ENCODE data around the gene SLC22A12. TPM values are rescaled to one million over a fixed set of nuclear protein-coding genes. Genes with fewer than 3 reads are reported as not detected.
A peak's percentile ranks its signal among the peaks of the same experiment; 100 is the strongest.

SLC22A12 gene
- total RNA-seq, 1 donor from 2014 or later, result not detected

DNA sequence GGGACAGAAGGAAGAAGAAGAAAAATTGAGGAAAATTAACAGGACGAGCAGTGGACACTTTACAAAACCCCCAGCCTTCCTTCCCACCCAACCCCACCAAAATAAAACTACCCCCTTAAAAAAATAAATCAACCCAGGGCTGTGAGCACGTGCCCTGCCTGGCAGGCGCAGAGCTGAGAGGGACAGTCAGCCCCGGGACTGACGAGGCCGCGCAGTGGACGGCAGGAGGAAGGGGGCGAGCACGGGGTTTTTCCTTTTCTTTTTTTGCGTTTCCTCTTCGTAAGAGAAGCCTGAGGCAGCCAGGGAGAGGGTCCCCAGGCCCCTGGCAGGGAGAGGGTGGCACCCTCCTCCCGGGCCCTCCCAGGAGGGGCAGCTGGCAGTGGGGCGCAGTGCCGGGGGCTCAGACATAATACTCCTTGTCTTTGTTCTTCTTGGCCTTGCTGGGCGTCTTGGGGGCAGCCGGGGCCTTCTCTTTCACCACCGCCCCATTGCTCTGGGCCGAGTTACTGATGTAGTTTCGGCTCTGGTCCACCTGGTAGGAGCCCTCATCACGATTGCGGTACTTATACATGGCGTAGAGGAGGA, 15.9 kb downstream of the SLC22A12 start:
- Histone ChIP-seq H3K4me3 (ENCODE audit: low read depth, low read length) (no peak overlapping the region), H3K27me3 (ENCODE audit: control insufficient read depth, insufficient read depth, low read length) (peaks cover 5% of the 10 kb centered on the region), H3K36me3 (ENCODE audit: control insufficient read depth, insufficient read depth, low read length) (no peaks in the 10 kb centered on the region)
- FAIRE-seq (no peak), DNase-seq (ENCODE audit: low read depth) (no peak)
- TF ChIP-seq, protein P1, sequence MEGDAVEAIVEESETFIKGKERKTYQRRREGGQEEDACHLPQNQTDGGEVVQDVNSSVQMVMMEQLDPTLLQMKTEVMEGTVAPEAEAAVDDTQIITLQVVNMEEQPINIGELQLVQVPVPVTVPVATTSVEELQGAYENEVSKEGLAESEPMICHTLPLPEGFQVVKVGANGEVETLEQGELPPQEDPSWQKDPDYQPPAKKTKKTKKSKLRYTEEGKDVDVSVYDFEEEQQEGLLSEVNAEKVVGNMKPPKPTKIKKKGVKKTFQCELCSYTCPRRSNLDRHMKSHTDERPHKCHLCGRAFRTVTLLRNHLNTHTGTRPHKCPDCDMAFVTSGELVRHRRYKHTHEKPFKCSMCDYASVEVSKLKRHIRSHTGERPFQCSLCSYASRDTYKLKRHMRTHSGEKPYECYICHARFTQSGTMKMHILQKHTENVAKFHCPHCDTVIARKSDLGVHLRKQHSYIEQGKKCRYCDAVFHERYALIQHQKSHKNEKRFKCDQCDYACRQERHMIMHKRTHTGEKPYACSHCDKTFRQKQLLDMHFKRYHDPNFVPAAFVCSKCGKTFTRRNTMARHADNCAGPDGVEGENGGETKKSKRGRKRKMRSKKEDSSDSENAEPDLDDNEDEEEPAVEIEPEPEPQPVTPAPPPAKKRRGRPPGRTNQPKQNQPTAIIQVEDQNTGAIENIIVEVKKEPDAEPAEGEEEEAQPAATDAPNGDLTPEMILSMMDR (IDR thresholded peaks at IDR 0.05; ENCODE audit: insufficient read depth, low read length, severe bottlenecking), result no peak

- peaks cover 5% of the 10 kb centered on the region for H3K27me3 ChIP-seq (ENCODE audit: control insufficient read depth, insufficient read depth, low read length)
- TF ChIP-seq, protein P1 (IDR thresholded peaks at IDR 0.05; ENCODE audit: insufficient read depth, low read length, severe bottlenecking), result no peak
Measured at GRCh38 chr11:64607381-64607985, 16.5 kb downstream of the SLC22A12 start.

GRCh38 chr11:64608046-64608445, 17.0 kb downstream of the SLC22A12 start:
- no peak for FAIRE-seq
- TF ChIP-seq, protein P1 (IDR thresholded peaks at IDR 0.05; ENCODE audit: insufficient read depth, low read length, severe bottlenecking), result no peak

More at GRCh38 chr11:64607381-64607985, 16.5 kb downstream of the SLC22A12 start:
- FAIRE-seq (no peak), DNase-seq (ENCODE audit: low read depth) (no peak)
- no peak overlapping the region for H3K4me3 ChIP-seq (ENCODE audit: low read depth, low read length)
- H3K36me3 ChIP-seq (ENCODE audit: control insufficient read depth, insufficient read depth, low read length), result no peaks in the 10 kb centered on the region

GRCh38 chr11:64608636-64609035, 17.6 kb downstream of the SLC22A12 start:
- no peak for DNase-seq (ENCODE audit: low read depth)
- Histone ChIP-seq H3K4me3 (ENCODE audit: low read depth, low read length) (no peak overlapping the region), H3K27me3 (ENCODE audit: control insufficient read depth, insufficient read depth, low read length) (peaks cover 5% of the 10 kb centered on the region), H3K36me3 (ENCODE audit: control insufficient read depth, insufficient read depth, low read length) (no peaks in the 10 kb centered on the region)
- TF ChIP-seq, protein P1 (IDR thresholded peaks at IDR 0.05; ENCODE audit: insufficient read depth, low read length, severe bottlenecking), result no peak
- FAIRE-seq, result no peak

More at GRCh38 chr11:64608046-64608445, 17.0 kb downstream of the SLC22A12 start:
- H3K4me3 ChIP-seq (ENCODE audit: low read depth, low read length), result no peak overlapping the region
- peak; percentile 1 for DNase-seq (ENCODE audit: low read depth)
- no peaks in the 10 kb centered on the region for H3K36me3 ChIP-seq (ENCODE audit: control insufficient read depth, insufficient read depth, low read length)
- H3K27me3 ChIP-seq (ENCODE audit: control insufficient read depth, insufficient read depth, low read length), result peaks cover 5% of the 10 kb centered on the region

GRCh38 chr11:64609436-64610047, 18.5 kb downstream of the SLC22A12 start:
- Histone ChIP-seq H3K27me3 (ENCODE audit: control insufficient read depth, insufficient read depth, low read length) (peaks cover 5% of the 10 kb centered on the region), H3K4me3 (ENCODE audit: low read depth, low read length) (no peak overlapping the region), H3K36me3 (ENCODE audit: control insufficient read depth, insufficient read depth, low read length) (no peaks in the 10 kb centered on the region)
- DNase-seq (ENCODE audit: low read depth) (no peak), FAIRE-seq (no peak)
- TF ChIP-seq, protein P1 (IDR thresholded peaks at IDR 0.05; ENCODE audit: insufficient read depth, low read length, severe bottlenecking), result no peak
